Measurements from ENCODE around the gene RPL9.
"Not testable (repeated sequence)": the region's sequence is repeated elsewhere in the genome, so short reads cannot be mapped to it uniquely, and the experiment has no call there.

Gene RPL9

GRCh38 chr4:39466747-39467146 is 8.0 kb upstream of the RPL9 start:
- DNase-seq (ENCODE audit: low read depth) = no peak

GRCh38 chr4:39464886-39465501 is 6.3 kb upstream of the RPL9 start:
- no peak for DNase-seq (ENCODE audit: low read depth)

GRCh38 chr4:39458161-39458504 is 589 bp downstream of the RPL9 start:
- not testable (repeated sequence) for DNase-seq (ENCODE audit: low read depth)

DNA sequence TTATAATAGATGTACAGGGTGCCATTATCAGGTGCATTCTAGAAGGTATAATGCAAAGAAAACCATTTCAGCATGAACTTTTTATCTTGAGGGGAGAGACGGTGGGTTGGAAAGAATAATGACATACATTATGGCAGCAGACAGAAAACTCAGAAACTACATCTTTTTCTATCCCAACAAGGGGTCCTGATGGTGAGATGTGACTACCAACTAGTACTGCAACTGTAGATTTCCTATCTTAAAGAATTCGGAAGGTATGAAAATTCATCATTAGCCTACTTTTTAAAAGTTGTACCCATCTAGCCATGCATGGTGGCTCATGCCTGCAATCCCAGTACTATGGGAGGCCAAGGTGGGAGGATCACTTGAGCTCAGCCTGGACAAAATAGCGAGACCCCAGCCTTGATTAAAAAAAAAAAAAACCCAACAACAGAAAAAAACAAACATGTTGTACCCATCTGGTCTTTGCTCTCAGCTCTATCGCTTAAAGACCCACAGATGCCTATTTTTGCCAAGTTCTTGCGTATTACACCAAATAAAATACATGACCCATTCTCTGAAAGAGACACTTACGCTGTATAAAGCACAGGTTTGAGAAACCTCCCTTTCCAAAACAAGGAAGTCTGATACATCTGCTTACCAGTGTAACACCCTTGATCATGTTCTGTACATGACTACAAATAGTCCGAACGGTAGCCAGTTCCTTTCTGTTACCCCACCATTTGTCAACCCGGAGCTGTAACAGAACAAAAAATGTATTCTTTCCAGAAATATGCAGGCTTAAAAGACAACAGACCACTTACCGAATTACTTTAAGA is 1.6 kb downstream of the RPL9 start:
- no peak for DNase-seq (ENCODE audit: low read depth)

GRCh38 chr4:39455486-39455885 is 3.2 kb downstream of the RPL9 start:
- DNase-seq (ENCODE audit: low read depth) = no peak

DNA sequence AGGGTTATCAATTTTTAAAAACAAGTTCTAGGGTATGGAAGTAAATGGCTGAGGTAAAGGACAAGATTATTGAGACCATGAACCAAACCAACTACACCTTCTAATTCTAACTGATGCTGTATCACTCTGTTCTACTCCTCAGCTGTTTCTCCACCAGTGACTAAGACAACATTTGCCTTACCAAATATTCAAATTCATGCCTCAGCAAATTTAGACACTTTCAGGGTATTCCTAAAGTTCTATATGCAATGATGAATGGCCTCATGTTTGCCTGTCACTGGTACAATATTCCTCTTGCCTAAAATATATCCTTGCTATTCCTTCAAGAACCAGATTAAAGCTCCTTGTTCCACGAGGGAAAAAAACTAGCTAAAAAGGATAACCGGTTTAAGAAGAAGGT is 5.0 kb downstream of the RPL9 start:
- DNase-seq (ENCODE audit: low read depth) = no peak

DNA sequence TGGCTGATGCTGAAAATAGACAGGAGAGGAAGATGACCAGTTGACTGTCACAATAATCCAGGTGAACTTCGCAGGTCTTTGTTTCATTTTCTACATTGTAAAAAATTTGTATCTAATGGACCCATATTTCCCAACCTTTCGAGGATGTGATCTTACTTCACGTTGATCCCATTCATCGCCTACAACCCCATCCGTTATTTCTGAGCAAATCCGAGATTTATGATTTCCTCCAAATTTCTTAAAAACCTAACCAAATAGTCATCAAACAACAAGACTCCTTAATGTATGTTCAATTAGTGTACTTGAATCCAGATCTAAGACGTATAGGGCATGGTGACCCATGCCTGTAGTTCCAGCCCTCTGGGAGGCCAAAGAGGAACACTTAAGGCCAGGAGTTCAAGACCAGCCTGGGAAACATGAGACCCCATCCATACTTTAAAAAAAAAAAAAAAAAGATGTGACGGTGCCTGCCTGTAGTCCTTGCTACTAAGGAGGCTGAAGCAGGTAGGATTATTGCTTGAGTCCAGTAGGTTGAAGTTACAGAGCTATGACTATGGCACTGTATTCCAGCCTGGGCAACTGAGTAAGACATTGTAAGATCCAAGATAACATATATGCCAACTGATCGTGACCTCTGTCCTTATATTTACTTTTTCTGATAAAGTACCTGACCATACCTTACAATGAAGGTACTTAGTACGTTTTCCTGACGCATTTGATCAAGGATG is 5.7 kb downstream of the RPL9 start:
- DNase-seq (ENCODE audit: low read depth) = no peak

GRCh38 chr4:39452153-39452859 is 6.4 kb downstream of the RPL9 start:
- no peak for DNase-seq (ENCODE audit: low read depth)

DNA sequence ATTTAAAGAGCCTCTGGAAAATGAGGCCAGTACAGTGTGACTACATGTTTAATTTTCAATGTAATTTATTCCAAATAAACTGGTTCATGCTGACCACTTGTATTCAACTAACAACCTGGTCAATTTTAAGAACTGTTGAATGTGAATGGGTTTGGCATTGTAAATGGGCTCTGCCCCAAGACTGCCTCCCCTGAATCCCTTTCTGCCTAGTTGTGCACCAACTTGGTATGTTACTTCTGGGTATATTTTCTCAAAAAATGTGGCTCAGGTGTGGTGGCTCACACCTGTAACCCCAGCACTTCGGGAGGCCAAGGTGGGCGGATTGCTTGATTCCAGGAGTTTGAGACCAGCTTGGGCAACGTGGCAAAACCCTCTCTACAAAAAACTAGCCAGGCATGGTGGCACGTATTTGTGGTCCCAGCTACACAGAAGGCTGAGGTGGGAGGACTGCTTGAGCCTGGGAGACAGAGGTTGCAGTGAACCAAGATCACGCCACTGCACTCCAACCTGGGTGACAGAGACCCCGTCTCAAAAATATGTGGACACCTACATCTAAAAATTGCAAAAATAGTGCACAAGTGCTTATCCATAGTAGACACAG is 7.2 kb downstream of the RPL9 start:
- no peak for DNase-seq (ENCODE audit: low read depth)

DNA sequence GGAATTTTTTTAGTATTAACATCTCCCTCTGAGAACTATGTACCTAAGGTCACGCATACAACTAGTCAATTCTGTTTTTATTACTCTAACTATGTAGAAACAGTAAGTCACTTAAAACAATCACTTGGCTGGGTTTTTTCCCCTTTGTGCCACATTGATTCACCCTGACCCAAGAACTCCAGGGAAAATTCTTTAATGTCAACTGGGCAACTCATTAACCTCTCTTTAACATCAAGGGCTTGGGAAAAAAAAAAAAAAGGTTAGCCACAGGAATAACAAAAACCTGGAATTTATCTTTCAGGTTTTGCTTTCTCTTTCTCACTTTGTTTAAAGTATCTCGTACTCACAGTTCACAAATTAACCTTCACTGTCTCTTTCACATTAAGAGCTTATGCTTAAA is 8.1 kb downstream of the RPL9 start:
- no peak for DNase-seq (ENCODE audit: low read depth)

DNA sequence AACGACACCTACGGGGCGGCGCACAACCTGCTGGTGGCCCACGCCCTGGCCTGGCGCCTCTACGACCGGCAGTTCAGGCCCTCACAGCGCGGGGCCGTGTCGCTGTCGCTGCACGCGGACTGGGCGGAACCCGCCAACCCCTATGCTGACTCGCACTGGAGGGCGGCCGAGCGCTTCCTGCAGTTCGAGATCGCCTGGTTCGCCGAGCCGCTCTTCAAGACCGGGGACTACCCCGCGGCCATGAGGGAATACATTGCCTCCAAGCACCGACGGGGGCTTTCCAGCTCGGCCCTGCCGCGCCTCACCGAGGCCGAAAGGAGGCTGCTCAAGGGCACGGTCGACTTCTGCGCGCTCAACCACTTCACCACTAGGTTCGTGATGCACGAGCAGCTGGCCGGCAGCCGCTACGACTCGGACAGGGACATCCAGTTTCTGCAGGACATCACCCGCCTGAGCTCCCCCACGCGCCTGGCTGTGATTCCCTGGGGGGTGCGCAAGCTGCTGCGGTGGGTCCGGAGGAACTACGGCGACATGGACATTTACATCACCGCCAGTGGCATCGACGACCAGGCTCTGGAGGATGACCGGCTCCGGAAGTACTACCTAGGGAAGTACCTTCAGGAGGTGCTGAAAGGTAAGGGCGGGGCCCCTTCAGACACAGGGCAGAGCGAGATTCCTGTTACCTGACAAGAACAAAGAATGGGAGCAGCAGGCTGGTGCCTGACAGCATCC is 11.7 kb downstream of the RPL9 start:
- DNase-seq (ENCODE audit: low read depth) = peak; percentile 38

GRCh38 chr4:39446483-39446841 is 12.3 kb downstream of the RPL9 start:
- DNase-seq (ENCODE audit: low read depth) = no peak

DNA sequence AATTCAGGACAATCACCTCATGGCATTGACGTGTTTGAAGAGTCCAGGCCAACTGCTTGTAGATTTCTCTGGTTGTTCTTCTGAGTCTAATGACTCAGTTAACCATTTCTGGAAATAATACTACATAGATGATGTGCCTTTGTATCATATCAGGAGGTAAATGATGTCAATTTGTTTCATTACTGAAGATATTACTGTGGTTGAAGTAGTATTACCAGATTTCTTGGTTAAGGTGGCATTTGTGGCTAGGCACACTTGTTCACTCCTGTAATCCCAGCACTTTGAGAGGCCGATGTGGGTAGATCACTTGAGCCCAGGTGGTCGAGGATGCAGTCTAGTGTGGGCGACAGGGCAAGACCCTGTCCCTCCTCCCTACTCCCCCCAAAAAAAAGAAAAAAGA is 15.7 kb downstream of the RPL9 start:
- no peak for DNase-seq (ENCODE audit: low read depth)

GRCh38 chr4:39441593-39441992 is 17.1 kb downstream of the RPL9 start:
- no peak for DNase-seq (ENCODE audit: low read depth)

- no peak for DNase-seq (ENCODE audit: low read depth)
Observed at GRCh38 chr4:39435659-39436563, 22.8 kb downstream of the RPL9 start.

GRCh38 chr4:39433878-39434492 is 24.7 kb downstream of the RPL9 start:
- no peak for DNase-seq (ENCODE audit: low read depth)

DNA sequence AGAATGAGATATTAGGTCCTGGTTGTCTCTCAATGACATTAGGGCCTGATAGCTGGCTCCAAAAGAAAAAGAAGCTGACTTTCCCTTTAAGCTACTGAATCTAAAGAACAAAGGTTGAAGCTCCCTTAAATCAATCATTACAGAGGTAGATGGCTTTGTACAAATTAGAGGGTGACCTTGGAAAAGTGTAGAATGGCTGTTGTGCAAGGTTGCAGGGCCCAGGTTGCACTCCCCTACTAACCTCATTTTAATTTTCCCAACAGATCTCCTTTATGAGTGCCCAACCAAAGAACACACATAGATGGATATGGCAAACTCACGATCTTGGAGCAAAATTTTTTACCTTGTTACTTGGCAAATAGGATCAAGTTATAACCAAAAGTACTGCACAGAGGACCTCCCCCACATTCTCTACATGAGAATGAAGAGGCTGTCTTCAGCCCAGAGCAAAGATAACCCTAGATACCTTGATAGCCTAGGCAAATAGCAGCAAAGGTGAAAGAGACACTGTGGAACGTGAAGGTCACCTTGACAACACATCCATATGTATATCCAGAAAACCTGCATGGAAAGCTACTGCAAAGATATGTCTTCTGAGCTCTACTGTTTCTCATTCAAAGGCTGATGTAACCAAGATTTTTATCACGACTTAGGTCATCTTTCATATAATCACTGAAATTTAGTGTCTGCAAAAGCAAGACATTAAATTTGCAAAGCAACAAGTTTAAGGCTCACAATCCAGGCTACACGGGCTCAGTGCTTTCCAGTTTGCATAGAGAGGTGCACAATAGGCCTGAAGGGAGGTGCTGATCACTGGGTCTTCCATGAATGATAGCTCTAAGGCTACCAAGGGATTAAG is 29.0 kb downstream of the RPL9 start:
- DNase-seq (ENCODE audit: low read depth) = no peak

DNA sequence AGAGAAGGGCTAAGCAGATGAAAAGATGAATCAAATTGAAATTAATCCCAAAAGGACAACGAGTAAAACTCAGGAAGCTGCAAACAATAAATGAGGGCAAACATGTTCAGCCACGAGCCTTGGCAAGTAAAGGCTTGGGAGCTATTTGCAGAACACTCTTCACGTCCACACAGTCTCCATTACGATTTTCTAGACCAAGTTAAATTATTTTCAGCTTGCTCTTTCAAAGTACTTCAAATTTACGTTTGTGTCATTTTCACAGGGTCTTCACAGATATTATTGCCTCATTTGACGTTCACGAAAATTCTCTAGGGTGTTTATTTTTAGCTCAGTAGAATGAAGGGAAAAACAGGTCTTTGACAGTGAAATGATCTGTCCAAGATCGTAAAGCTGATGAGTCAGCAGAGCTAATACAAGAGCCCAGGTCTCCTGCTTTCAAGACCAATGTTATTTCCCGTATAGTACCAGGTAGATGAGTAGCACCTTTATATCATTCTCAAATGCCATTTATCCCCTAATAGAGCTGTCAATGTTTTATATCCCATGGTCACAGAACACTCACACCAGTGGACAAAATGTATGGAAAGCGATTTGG is 31.1 kb downstream of the RPL9 start:
- DNase-seq (ENCODE audit: low read depth) = no peak

DNA sequence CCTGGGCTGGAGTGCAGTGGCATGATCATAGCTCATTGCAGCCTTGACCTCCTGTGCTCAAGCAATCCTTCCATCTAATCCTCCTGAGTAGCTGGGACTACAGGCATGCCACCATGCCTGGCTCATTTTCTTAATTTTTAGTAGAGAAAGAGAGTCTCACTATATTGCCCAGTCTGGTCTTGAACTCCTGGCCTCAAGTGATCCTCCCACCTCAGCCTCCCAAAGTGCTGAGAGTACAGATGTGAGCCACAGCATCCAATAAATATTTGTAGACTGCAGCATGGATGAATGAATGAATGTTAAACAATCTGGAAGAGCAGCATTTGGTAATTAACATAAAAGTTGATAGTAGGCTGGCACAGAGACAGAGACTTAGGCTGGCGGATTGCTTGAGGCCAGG is 32.0 kb downstream of the RPL9 start:
- no peak for DNase-seq (ENCODE audit: low read depth)
